Loucy (cell line): Measurements from ENCODE around the gene PRF1.

Source experiments
- H2AFZ ChIP-seq: fragments of 200-600 bp; sonication (generic); 2 replicates; pipeline ENCODE4 v1.6.0; 2016; ENCODE audit warnings: antibody characterized with exemption, mild to moderate bottlenecking, low read length, moderate library complexity
- H3F3A ChIP-seq: fragments of 200-600 bp; 2 replicates; pipeline ENCODE4 v1.6.0; 2016; ENCODE audit warnings: antibody characterized with exemption, low read depth, mild to moderate bottlenecking
- H3K27me3 ChIP-seq: fragments of 200-600 bp; sonication (generic); 2 replicates; pipeline ENCODE4 v1.6.1; 2014; ENCODE audit warnings: low read length, mild to moderate bottlenecking; ENCODE audit not compliant: insufficient read depth, poor library complexity, severe bottlenecking
- H3K36me3 ChIP-seq: fragments of 200-600 bp; sonication (generic); 2 replicates; pipeline ENCODE4 v1.6.1; 2016; ENCODE audit warnings: low read length; ENCODE audit not compliant: insufficient read depth
- H3K4me1 ChIP-seq: fragments of 200-600 bp; sonication (generic); 2 replicates; pipeline ENCODE4 v1.5.1; 2014; ENCODE audit warnings: low read length, mild to moderate bottlenecking; ENCODE audit not compliant: insufficient read depth, poor library complexity, severe bottlenecking
- H3K4me2 ChIP-seq: fragments of 200-600 bp; sonication (generic); 2 replicates; pipeline ENCODE4 v1.6.0; 2014; ENCODE audit warnings: antibody characterized with exemption, low read length, low read depth, mild to moderate bottlenecking; ENCODE audit not compliant: poor library complexity, severe bottlenecking
- H3K4me3 ChIP-seq: fragments of 200-600 bp; sonication (generic); 2 replicates; pipeline ENCODE4 v1.5.1; 2014; ENCODE audit warnings: low read length, mild to moderate bottlenecking, mixed read lengths; ENCODE audit not compliant: poor library complexity, severe bottlenecking
- H3K79me2 ChIP-seq: fragments of 200-600 bp; sonication (generic); 2 replicates; pipeline ENCODE4 v1.6.1; 2014; ENCODE audit warnings: low read length; ENCODE audit not compliant: insufficient read depth
- H3K9ac ChIP-seq: fragments of 200-600 bp; sonication (generic); 2 replicates; pipeline ENCODE4 v1.6.0; 2014; ENCODE audit warnings: mild to moderate bottlenecking, low read depth, low read length, moderate library complexity; ENCODE audit not compliant: poor library complexity, severe bottlenecking
- H3K9me2 ChIP-seq: fragments of 200-600 bp; sonication (generic); replicated peaks from 2 replicates; pipeline ENCODE4 v1.6.1; 2016; ENCODE audit warnings: low read depth, low read length, mixed read lengths
- H3K9me3 ChIP-seq: fragments of 200-600 bp; sonication (generic); 2 replicates; pipeline ENCODE4 v1.6.1; 2014; ENCODE audit warnings: mild to moderate bottlenecking, antibody characterized with exemption, low read length, low read depth; ENCODE audit not compliant: insufficient read depth
- H4K20me1 ChIP-seq: fragments of 200-600 bp; sonication (generic); 2 replicates; pipeline ENCODE4 v1.6.0; 2014; ENCODE audit warnings: antibody characterized with exemption, low read length, mild to moderate bottlenecking; ENCODE audit not compliant: insufficient read depth, poor library complexity, severe bottlenecking
- EZH2phosphoT487 ChIP-seq: fragments of 200-600 bp; IDR thresholded peaks from 2 replicates; pipeline ENCODE4 v1.6.1; 2018; ENCODE audit warnings: antibody characterized with exemption, mild to moderate bottlenecking, moderate library complexity, borderline replicate concordance
- TF ChIP-seq, protein P1 (sequence below): fragments of 200-600 bp; sonication (generic); conservative IDR thresholded peaks from 2 replicates; pipeline ENCODE4 v1.5.1; 2014; ENCODE audit warnings: mild to moderate bottlenecking, antibody characterized with exemption, low read length

Gene PRF1

DNA sequence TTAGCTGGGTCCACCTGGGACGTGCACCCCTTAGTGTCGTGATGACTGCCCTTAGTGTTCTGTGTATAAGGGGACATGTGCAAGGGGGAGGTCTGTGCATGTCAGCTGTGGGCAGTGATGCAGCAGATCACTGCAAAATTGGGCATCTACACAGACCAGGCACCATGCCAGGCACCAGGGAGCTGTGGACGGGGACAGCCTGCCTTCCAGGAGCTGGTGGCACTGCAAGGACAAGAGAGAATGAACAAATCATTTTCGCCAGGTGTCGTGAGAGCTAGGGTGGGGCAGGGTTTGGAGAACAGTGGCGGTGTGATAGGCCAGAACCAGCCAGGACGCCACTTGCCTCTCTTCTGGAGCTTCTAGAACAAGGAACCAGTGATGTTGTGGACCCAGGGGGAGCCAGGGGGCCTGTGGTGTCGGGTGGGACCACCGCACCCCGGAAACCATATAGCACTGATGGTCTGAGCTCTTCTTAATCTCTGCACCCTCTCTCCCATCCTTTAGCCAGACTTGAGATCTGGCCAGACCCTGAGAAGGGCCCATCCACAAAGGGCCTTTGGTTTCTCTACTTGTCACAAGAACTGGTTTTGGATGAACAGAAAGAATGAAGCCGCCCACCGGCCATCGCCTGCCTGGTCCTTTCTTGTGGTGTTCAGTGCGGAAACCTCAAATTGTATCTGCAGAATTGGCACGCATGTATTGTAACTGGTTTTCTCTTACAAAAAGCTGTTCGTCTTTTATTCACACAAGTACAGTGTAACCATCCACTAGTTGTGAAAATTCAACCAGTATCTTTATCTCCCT lies 30.7 kb downstream of the PRF1 start:
- Histone ChIP-seq H3K27me3 (no peaks in the 10 kb centered on the region), H2AFZ (no peak overlapping the region), H3K9me2 (no peaks in the 10 kb centered on the region), H3K4me3 (no peak overlapping the region), H4K20me1 (no peaks in the 10 kb centered on the region), H3K9me3 (no peaks in the 10 kb centered on the region), H3F3A (peaks cover 9% of the 10 kb centered on the region; the same call in 1 of the 2 replicates), H3K9ac (no peak overlapping the region), H3K79me2 (no peaks in the 10 kb centered on the region), H3K36me3 (no peaks in the 10 kb centered on the region), H3K4me2 (no peak overlapping the region), H3K4me1 (peaks cover 56% of the 10 kb centered on the region)
- TF ChIP-seq EZH2phosphoT487 = no peak
- TF ChIP-seq, protein P1, sequence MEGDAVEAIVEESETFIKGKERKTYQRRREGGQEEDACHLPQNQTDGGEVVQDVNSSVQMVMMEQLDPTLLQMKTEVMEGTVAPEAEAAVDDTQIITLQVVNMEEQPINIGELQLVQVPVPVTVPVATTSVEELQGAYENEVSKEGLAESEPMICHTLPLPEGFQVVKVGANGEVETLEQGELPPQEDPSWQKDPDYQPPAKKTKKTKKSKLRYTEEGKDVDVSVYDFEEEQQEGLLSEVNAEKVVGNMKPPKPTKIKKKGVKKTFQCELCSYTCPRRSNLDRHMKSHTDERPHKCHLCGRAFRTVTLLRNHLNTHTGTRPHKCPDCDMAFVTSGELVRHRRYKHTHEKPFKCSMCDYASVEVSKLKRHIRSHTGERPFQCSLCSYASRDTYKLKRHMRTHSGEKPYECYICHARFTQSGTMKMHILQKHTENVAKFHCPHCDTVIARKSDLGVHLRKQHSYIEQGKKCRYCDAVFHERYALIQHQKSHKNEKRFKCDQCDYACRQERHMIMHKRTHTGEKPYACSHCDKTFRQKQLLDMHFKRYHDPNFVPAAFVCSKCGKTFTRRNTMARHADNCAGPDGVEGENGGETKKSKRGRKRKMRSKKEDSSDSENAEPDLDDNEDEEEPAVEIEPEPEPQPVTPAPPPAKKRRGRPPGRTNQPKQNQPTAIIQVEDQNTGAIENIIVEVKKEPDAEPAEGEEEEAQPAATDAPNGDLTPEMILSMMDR = no peak

DNA sequence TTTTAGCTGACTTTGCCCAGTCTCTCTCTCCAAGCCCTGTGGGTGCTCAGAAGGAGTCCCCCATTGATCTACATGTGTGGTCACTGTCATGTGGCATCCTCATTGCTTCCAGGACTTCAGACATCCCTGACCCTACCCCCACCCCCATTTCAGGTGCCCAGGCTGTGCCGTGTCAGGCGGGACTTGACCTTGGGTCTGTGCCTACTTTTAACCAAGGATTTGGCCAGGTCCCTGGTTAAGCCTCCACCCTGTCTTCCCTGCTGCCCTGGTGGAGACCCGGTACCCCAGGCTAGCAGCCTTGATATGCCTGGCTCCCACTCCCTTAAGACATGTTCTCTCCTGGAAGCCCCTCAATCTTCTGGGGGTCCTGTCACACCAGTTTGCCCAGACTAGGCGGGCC lies 31.3 kb downstream of the PRF1 start:
- Histone ChIP-seq H3K9ac (no peak overlapping the region), H3K79me2 (no peaks in the 10 kb centered on the region)
- TF ChIP-seq, protein P1 = no peak
- no peak for TF ChIP-seq EZH2phosphoT487

DNA sequence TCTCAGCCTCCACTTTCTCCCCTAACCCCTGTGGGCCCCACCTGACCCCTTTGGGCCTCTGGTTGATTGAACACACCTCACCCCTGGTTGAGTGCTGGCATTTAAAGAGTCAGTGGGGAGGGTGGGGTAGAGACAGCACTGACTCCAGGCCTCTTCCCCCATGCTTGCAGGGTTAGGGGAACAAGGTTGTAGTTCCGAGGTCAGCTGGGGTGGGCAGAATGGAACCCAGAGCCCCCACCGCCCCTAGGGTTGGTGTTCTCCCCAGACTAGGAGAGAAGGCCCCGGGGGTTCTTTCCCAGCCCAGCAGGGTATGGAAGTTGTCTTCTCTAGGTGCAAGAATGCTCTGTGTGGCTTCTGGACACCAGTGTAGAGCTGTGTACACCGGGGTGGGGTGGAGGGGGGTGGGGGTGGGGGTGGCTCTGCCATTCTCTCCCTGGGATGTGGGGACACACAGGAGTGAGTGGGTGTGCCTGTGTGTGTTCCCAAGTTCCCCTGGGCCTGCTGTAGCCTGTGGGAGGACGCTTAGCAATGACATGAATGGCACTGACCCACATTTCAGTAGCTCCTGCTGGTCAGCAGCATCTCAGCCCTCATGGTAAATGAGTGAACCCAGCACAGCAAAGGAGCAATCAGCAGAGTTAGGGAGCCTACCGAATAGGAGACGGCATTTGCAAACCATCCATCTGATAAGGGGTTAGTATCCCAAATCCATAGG lies 33.6 kb downstream of the PRF1 start:
- Histone ChIP-seq H3K4me2 (peak overlapping the region; percentile 25), H3K4me1 (peaks cover 55% of the 10 kb centered on the region), H3K36me3 (no peaks in the 10 kb centered on the region)

More for the DNA sequence above, 31.3 kb downstream of the PRF1 start:
- Histone ChIP-seq H3K4me3 (no peak overlapping the region), H3K4me1 (peaks cover 50% of the 10 kb centered on the region), H4K20me1 (no peaks in the 10 kb centered on the region), H3K9me2 (no peaks in the 10 kb centered on the region), H3F3A (peaks cover 5% of the 10 kb centered on the region; the same call in 1 of the 2 replicates), H3K27me3 (no peaks in the 10 kb centered on the region), H2AFZ (no peak overlapping the region), H3K36me3 (no peaks in the 10 kb centered on the region), H3K9me3 (no peaks in the 10 kb centered on the region), H3K4me2 (no peak overlapping the region)

More for the DNA sequence above, 33.6 kb downstream of the PRF1 start:
- no peak overlapping the region for H3K4me3 ChIP-seq
- no peak for TF ChIP-seq EZH2phosphoT487
- TF ChIP-seq, protein P1 = no peak
- H3K79me2 ChIP-seq = no peaks in the 10 kb centered on the region
- H4K20me1 ChIP-seq = no peaks in the 10 kb centered on the region
- no peaks in the 10 kb centered on the region for H3K27me3 ChIP-seq
- H3K9me3 ChIP-seq = no peaks in the 10 kb centered on the region
- no peak overlapping the region for H3K9ac ChIP-seq
- no peaks in the 10 kb centered on the region for H3K9me2 ChIP-seq
- no peaks in the 10 kb centered on the region for H3F3A ChIP-seq
- no peak overlapping the region for H2AFZ ChIP-seq
